ENCODE data around the gene GALNT9. TPM values are rescaled to one million over a fixed set of nuclear protein-coding genes. Genes with fewer than 3 reads are reported as not detected.
"Not testable (repeated sequence)": the region's sequence is repeated elsewhere in the genome, so short reads cannot be mapped to it uniquely, and the experiment has no call there.

GALNT9 gene
- polyA plus RNA-seq, 1 donor from 2014 or later: 13.5 TPM

DNA sequence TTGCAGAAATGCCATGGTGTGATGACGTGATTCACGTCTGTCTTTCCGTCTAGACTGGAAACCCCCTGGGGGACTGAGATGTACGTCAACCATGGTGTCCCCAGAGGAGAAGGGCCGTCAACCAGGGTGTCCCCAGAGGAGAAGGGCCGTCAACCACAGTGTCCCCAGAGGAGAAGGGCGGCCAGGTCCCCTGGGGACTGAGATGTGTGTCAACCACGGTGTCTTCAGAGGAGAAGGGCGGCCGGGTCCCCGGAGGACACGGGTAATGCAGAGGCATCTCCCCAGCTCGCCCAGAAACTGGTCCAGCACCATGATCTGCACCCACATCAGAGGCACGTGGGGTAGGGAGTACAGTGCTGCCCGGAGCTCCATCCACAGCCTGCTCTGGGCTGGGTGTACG, 30.6 kb upstream of the GALNT9 start:
- no peak for TF ChIP-seq SMC3 (conservative IDR thresholded peaks at IDR 0.05; ENCODE audit: poor library complexity)
- no peak for TF ChIP-seq REST (IDR thresholded peaks at IDR 0.05; ENCODE audit: borderline replicate concordance)
- TF ChIP-seq MXI1 (conservative IDR thresholded peaks at IDR 0.05; ENCODE audit: poor library complexity, severe bottlenecking): no peak
- no peak for TF ChIP-seq POLR2AphosphoS5 (IDR thresholded peaks at IDR 0.05)
- TF ChIP-seq EP300 (conservative IDR thresholded peaks at IDR 0.05; ENCODE audit: poor library complexity, severe bottlenecking): no peak
- no peak for TF ChIP-seq TAF1 (IDR thresholded peaks at IDR 0.05; ENCODE audit: low read depth)
- TF ChIP-seq RAD21 (conservative IDR thresholded peaks at IDR 0.05): no peak
- TF ChIP-seq CTCF (IDR thresholded peaks at IDR 0.05; ENCODE audit: poor library complexity, severe bottlenecking): no peak
- TF ChIP-seq EZH2 (IDR thresholded peaks at IDR 0.05; ENCODE audit: borderline replicate concordance, insufficient read depth, low read length, poor library complexity, severe bottlenecking): no peak
- no peak overlapping the region for H3K9ac ChIP-seq (ENCODE audit: low read length)

GRCh38 chr12:132359551-132359950, 30.2 kb upstream of the GALNT9 start:
- H3K79me2 ChIP-seq (replicated peaks; ENCODE audit: insufficient read depth, low read length): no peaks in the 10 kb centered on the region
- no peak overlapping the region for H2AFZ ChIP-seq (ENCODE audit: low read depth, low read length)
- no peak overlapping the region for H3K9ac ChIP-seq (ENCODE audit: low read length)
- no peak overlapping the region for H3K4me3 ChIP-seq (ENCODE audit: low read length)
- H4K20me1 ChIP-seq (ENCODE audit: insufficient read depth): no peaks in the 10 kb centered on the region
- no peaks in the 10 kb centered on the region for H3K27me3 ChIP-seq (ENCODE audit: insufficient read depth, low read depth, low read length)
- H3F3A ChIP-seq (ENCODE audit: insufficient read depth, low read length, poor library complexity, severe bottlenecking): no peaks in the 10 kb centered on the region
- no peak for TF ChIP-seq CTCF (IDR thresholded peaks at IDR 0.05; ENCODE audit: poor library complexity, severe bottlenecking)
- TF ChIP-seq EZH2 (IDR thresholded peaks at IDR 0.05; ENCODE audit: borderline replicate concordance, insufficient read depth, low read length, poor library complexity, severe bottlenecking): no peak
- TF ChIP-seq RAD21 (conservative IDR thresholded peaks at IDR 0.05): no peak
- no peak for TF ChIP-seq MXI1 (conservative IDR thresholded peaks at IDR 0.05; ENCODE audit: poor library complexity, severe bottlenecking)
- no peak for TF ChIP-seq EP300 (conservative IDR thresholded peaks at IDR 0.05; ENCODE audit: poor library complexity, severe bottlenecking)
- TF ChIP-seq REST (IDR thresholded peaks at IDR 0.05; ENCODE audit: borderline replicate concordance): no peak
- no peak for TF ChIP-seq POLR2AphosphoS5 (IDR thresholded peaks at IDR 0.05)
- H3K9me2 ChIP-seq (ENCODE audit: insufficient read depth, low read length): no peaks in the 10 kb centered on the region
- H3K4me2 ChIP-seq (ENCODE audit: low read length): no peak overlapping the region
- H3K9me3 ChIP-seq (ENCODE audit: low read length): no peaks in the 10 kb centered on the region
- H3K27ac ChIP-seq (ENCODE audit: low read length): no peak overlapping the region
- no peaks in the 10 kb centered on the region for H3K36me3 ChIP-seq (ENCODE audit: insufficient read depth, low read length)

More for the DNA sequence above, 30.6 kb upstream of the GALNT9 start:
- Histone ChIP-seq H3K4me2 (ENCODE audit: low read length) (no peak overlapping the region), H2AFZ (ENCODE audit: low read depth, low read length) (no peak overlapping the region), H3K4me3 (ENCODE audit: low read length) (no peak overlapping the region), H3K9me3 (ENCODE audit: low read length) (no peaks in the 10 kb centered on the region), H3F3A (ENCODE audit: insufficient read depth, low read length, poor library complexity, severe bottlenecking) (no peaks in the 10 kb centered on the region), H3K9me2 (ENCODE audit: insufficient read depth, low read length) (no peaks in the 10 kb centered on the region), H4K20me1 (ENCODE audit: insufficient read depth) (no peaks in the 10 kb centered on the region), H3K79me2 (replicated peaks; ENCODE audit: insufficient read depth, low read length) (no peaks in the 10 kb centered on the region), H3K27me3 (ENCODE audit: insufficient read depth, low read depth, low read length) (no peaks in the 10 kb centered on the region), H3K27ac (ENCODE audit: low read length) (no peak overlapping the region), H3K36me3 (ENCODE audit: insufficient read depth, low read length) (no peaks in the 10 kb centered on the region)

GRCh38 chr12:132358241-132359225, 29.1 kb upstream of the GALNT9 start:
- not testable (repeated sequence) for H3K36me3 ChIP-seq (ENCODE audit: insufficient read depth, low read length); H3K27ac ChIP-seq (ENCODE audit: low read length); H3F3A ChIP-seq (ENCODE audit: insufficient read depth, low read length, poor library complexity, severe bottlenecking); H3K9me2 ChIP-seq (ENCODE audit: insufficient read depth, low read length); H3K79me2 ChIP-seq (replicated peaks; ENCODE audit: insufficient read depth, low read length); H4K20me1 ChIP-seq (ENCODE audit: insufficient read depth); H3K9me3 ChIP-seq (ENCODE audit: low read length); H3K4me2 ChIP-seq (ENCODE audit: low read length); H2AFZ ChIP-seq (ENCODE audit: low read depth, low read length); H3K9ac ChIP-seq (ENCODE audit: low read length); H3K27me3 ChIP-seq (ENCODE audit: insufficient read depth, low read depth, low read length); H3K4me3 ChIP-seq (ENCODE audit: low read length)
